ENCODE results near the gene VMO1.

GRCh38 chr17:4782652-4783051 lies 3.5 kb downstream of the VMO1 start:
- TF ChIP-seq CTCF (IDR thresholded peaks at IDR 0.05; ENCODE audit: insufficient read depth, low read length) (no peak), POLR2AphosphoS5 (IDR thresholded peaks at IDR 0.05; ENCODE audit: low read depth) (no peak), REST (IDR thresholded peaks at IDR 0.05; ENCODE audit: insufficient replicate concordance, low read depth) (no peak), SPI1 (IDR thresholded peaks at IDR 0.05; ENCODE audit: borderline replicate concordance, low read depth) (no peak), GABPA (IDR thresholded peaks at IDR 0.05; ENCODE audit: low read depth) (no peak)

Data from HL-60 (cell line).